RCC 7860 (cell line): Measurements from ENCODE around the gene DHFR2.
"Not testable (repeated sequence)": the region's sequence is repeated elsewhere in the genome, so short reads cannot be mapped to it uniquely, and the experiment has no call there.

Experiments
- DNase-seq: peaks from one replicate; pipeline ENCODE4 v3.0.0-alpha.2; 2015; ENCODE audit warnings: low spot score
- FAIRE-seq: peaks from 2 replicates; lab custom pipeline; 2012; peaks lifted over from hg19 to GRCh38; lab: Jason Lieb, UNC

The DHFR2 gene

DNA sequence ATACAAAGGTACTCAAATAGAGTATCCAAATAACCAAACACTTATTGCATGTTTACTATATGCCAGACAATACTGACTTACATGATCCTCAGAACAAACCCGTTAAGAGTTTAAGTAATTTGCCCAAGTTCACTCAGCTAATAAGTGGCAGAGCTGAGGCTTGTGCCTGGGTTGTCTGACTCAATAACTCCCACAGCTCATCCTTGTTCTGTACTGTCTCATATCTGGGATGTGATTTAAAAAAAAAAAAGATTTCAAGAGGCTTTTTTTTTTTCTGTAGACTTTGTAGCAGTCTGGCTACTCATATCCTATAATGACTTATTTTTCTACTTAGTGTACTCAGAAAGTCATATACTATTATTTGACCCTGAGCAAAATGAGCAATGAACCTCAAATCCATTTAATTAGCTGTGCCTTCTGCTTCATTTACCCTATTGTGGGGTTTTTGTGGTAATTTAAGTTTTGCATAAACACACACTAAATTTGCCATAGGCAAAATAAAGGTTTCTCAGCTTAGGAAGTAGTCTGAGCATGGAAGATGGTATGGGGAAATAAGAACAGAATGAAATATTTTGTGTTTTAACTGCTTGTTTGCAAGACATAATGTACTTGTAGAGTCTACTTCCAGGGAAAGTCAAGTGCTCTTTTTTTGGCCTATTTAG is 3.2 kb upstream of the DHFR2 start:
- no peak for FAIRE-seq
- no peak for DNase-seq

DNA sequence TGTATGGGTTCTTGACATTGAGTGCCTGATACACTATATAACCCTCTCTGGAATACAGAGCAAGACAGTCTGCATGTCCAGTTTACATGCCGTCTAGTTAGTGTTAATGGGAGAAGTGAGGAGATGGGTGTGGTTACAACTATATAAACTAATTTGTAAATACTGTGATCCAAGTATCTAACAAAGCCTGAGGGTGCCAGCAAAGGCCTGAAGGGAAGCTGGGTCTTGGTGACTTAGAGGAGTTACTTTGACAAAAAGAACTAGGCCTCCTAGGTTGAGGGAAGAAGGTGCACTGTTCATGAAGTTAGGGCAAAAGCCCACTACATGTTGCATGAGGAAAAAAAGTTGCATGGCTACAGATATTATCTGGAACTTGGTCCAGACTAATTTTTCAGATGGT is 2.4 kb upstream of the DHFR2 start:
- no peak for FAIRE-seq
- DNase-seq = no peak

DNA sequence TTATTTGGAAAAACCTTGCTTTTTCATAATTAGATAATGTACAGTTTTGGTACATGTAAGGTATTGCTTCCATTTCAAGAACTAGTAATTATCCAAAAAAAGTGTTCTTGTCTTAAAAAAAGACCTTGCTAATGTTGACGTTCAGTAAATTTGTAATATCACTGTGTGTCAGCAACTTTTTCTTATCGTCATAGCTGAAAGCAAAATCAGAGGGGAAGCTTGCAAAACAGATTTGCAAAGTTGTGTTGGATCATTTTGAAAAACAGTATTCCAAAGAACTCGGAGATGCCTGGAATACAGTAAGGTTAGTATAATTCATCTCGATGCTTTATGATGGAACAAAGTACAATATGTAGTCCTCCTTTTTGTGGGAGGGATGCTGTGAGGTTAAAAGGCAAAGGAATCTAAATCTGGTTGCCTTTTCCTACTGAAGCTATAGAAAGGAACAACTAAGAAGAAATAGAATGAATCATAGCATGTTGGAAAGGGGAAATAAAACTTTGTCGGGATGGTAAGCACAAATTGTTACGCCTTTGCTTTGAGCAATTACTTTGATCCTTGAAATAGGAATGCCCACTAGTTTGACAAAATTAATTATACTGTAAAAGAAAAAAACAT is 1.6 kb upstream of the DHFR2 start:
- DNase-seq = no peak
- no peak for FAIRE-seq

DNA sequence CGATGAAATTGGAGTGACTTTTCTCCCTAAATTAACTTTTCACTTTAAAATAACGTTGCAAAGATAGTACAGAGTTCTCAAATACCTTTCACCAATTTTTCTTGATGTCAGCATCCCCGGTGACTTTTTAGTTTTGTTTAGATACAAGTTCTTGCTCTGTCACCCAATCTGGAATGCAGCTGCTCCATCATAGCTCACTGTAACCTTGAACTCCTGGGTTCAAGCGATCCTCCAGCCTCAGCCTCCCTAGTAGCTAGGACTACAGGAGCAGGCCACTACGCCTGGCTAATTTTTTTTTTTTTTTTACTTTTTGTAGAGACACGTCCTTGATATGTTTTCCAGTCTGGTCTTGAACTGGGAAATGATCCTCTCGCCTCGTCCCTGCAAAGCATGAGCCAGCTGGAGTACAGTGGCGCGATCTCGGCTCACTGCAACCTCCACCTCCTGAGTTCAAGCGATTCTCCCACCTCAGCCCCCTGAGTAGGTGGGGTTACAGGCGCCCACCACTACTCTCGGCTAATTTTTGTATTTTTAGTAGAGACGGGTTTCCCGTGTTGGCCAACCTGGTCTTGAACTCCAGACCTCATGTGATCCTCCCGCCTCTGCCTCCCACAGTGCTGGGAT is 892 bp upstream of the DHFR2 start:
- FAIRE-seq = no peak
- no peak for DNase-seq

DNA sequence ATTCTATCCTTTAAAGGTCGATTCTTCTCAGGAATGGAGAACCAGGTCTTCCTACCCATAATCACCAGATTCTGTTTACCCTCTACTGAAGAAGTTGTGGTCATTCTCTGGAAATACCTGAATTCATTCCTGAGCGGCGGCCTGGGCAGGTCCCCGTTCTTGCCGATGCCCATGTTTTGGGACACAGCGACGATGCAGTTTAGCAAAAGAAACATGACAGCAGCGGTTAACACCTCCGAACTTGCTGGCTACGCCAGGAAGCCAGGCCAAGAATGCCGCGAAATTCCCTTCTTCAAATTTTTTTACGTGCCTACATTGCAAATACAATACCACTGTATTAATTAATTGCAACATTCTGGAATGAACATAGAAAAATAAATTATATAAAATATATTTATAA is 1.4 kb downstream of the DHFR2 start:
- DNase-seq (no peak), FAIRE-seq (no peak)

DNA sequence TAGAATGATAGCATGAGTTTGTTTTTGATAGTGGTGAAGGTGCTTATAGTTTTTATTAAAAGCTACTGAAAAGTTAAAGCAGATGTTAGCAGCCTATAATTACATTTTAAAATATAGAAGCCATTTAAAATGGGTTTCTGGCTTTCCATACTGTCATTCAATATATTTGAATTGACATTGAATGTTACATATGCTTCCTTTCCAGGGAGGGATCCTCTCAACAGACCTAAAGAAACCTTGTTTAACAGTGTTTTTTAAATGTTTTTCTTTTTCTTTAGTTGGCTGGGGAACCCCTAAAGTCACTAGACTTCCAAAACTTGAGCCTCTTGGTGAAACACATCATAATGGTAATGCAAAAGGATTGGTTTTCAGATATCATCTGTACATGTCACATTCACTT is 12.2 kb downstream of the DHFR2 start:
- no peak for FAIRE-seq
- DNase-seq = no peak

GRCh38 chr3:94049267-94049666 is 13.4 kb downstream of the DHFR2 start:
- FAIRE-seq = no peak
- DNase-seq = no peak

GRCh38 chr3:94046533-94046932 is 16.2 kb downstream of the DHFR2 start:
- no peak for DNase-seq
- no peak for FAIRE-seq

DNA sequence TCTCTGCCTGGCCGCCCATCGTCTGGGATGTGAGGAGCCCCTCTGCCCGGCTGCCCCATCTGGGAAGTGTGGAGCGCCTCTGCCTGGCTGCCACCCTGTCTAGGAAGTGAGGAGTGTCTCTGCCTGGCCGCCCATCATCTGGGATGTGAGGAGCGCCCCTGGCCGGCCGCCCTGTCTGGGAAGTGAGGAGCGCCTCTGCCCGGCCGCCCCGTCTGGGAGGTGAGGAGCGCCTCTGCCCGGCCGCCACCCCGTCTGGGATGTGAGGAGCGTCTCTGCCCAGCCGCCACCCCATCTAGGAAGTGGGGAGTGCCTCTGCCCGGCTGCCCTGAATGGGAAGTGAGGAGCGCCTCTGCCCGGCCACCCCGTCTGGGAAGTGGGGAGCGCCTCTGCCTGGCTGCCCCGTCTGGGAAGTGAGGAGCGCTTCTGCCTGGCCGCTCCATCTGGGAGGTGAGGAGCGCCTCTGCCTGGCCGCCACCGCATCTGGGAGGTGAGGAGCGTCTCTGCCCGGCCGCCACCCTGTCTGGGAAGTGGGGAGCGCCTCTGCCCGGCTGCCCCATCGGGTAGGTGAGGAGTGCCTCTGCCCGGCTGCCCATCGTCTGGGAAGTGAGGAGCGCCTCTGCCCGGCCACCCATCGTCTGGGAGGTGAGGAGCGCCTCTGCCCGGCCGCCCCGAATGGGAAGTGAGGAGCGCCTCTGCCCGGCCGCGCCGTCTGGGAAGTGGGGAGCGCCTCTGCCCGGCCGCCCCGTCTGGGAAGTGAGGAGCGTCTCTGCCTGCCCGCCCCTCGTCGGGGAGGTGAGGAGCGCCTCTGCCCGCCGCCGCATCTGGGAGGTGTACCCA is 18.4 kb downstream of the DHFR2 start:
- FAIRE-seq, DNase-seq: not testable (repeated sequence)

GRCh38 chr3:94043285-94043684 is 19.4 kb downstream of the DHFR2 start:
- DNase-seq = no peak
- FAIRE-seq = no peak

GRCh38 chr3:94036909-94037507 is 25.7 kb downstream of the DHFR2 start:
- peak; percentile 24 for DNase-seq
- FAIRE-seq = no peak

DNA sequence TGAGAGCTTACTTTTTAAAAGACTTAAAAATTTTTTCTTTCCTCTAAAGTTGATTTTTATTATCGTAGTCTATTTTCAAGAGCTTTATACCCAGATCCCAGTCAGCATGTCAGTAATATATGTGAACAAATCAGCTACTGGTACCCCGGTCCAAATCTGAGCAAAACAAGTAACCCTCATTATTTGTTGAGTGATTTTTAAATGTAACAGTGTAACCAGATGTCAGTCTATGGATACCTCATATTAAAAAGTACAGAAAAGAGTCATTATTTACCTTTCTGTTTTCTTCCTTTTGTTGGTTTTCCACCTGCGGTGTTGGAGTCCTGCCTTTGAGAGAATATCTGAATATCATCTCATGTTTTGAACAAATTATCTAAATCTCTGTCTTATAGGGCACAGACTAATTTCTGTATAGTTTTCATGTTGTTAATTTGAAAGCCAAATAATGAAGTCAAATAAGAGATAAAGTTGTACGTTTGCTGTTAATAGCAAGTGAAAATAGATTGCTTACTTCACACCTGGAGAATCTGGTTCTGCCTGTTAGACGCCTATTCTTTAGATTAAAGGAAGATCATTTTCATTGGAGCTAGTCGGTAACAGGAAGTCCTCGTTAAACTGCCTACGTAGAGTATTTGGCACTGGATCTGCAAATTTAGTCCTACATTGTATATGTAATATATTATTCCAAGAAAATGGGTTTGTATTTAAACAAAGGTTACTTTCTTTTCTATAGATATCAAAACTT is 34.5 kb downstream of the DHFR2 start, which contains the start of gene STX19:
Gene STX19 (minus strand): TSS at position 505 of the 745 bp plus-strand sequence. CDS start 13,328 bp downstream, outside the sequence.
- DNase-seq = no peak
- FAIRE-seq = no peak

DNA sequence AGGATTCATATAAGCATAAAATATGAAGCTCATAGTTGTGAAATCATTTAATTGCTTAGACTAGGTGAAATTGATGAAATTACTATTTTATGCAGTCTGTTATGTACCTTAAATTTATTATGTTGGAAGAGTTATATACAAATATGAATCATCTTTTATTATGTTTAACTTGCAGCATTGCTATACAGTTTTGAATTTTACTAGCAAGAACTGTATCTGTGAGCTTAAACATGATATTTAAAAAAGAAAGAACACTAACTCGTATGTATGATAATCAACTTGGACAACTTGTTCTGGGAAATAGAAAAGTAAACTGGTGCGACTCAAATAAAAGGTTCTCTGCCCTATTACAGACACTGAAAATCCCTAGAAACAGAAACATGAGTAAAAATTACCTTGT is 36.1 kb downstream of the DHFR2 start:
- DNase-seq (no peak), FAIRE-seq (peak; percentile 2)

- FAIRE-seq (no peak), DNase-seq (no peak)
Measured at GRCh38 chr3:94024385-94024784, 38.3 kb downstream of the DHFR2 start.

- DNase-seq (no peak), FAIRE-seq (no peak)
Measured at GRCh38 chr3:94020293-94020692, 42.4 kb downstream of the DHFR2 start.

DNA sequence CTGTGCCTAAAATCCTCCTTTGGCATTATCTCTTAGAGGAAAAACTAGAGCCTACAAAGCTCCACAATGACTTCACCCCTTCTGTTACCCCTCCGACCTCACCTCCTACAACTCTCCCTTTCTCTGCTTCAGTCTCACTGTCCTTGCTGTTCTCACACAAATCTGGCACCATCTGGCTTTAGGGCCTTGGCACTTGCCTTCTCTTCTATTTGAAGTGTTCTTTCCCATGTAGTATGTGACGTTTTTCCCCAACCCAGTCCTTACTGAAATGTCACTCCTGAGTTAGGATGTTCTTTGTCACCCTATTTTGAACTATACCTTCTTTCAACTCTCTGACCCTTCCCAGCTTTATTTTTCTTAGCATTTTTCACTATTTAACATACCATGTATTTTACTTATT is 43.1 kb downstream of the DHFR2 start:
- FAIRE-seq (no peak), DNase-seq (no peak)

GRCh38 chr3:94015025-94015424 is 47.7 kb downstream of the DHFR2 start:
- no peak for DNase-seq

GRCh38 chr3:94012185-94012584 is 50.5 kb downstream of the DHFR2 start:
- no peak for DNase-seq
- no peak for FAIRE-seq

More at GRCh38 chr3:94015025-94015424, 47.7 kb downstream of the DHFR2 start:
- FAIRE-seq = no peak

GRCh38 chr3:94011233-94011711 is 51.4 kb downstream of the DHFR2 start:
- FAIRE-seq = no peak
- DNase-seq = no peak

GRCh38 chr3:94009608-94010007 is 53.1 kb downstream of the DHFR2 start:
- no peak for FAIRE-seq
- DNase-seq = no peak
